ENCODE results near the gene RIPPLY1.

The RIPPLY1 gene

GRCh38 chrX:106899276-106899675, 3.9 kb downstream of the RIPPLY1 start (continued):
- TF ChIP-seq CSRNP3 (CRISPR knock-in tag; IDR thresholded peaks at IDR 0.05) (no peak), ARNTL (CRISPR knock-in tag; IDR thresholded peaks at IDR 0.05; ENCODE audit: borderline replicate concordance, low read depth) (no peak), GLIS3 (CRISPR knock-in tag; IDR thresholded peaks at IDR 0.05) (no peak), PATZ1 (CRISPR knock-in tag; IDR thresholded peaks at IDR 0.05; ENCODE audit: borderline replicate concordance) (no peak)

- TF ChIP-seq PATZ1 (CRISPR knock-in tag; IDR thresholded peaks at IDR 0.05; ENCODE audit: borderline replicate concordance) (no peak), RARB (CRISPR knock-in tag; IDR thresholded peaks at IDR 0.05) (no peak), BACH2 (CRISPR knock-in tag; IDR thresholded peaks at IDR 0.05; ENCODE audit: borderline replicate concordance) (no peak), ZC3H10 (CRISPR knock-in tag; IDR thresholded peaks at IDR 0.05) (no peak), ZNF565 (CRISPR knock-in tag; conservative IDR thresholded peaks at IDR 0.05; ENCODE audit: low read depth) (no peak), ZNF70 (CRISPR knock-in tag; IDR thresholded peaks at IDR 0.05) (no peak), CSRNP3 (CRISPR knock-in tag; IDR thresholded peaks at IDR 0.05) (no peak), GLIS3 (CRISPR knock-in tag; IDR thresholded peaks at IDR 0.05) (no peak), ZNF8 (CRISPR knock-in tag; IDR thresholded peaks at IDR 0.05) (no peak), TSHZ2 (CRISPR knock-in tag; IDR thresholded peaks at IDR 0.05) (no peak), ZFP3 (CRISPR knock-in tag; IDR thresholded peaks at IDR 0.05) (no peak), TCF4 (CRISPR knock-in tag; IDR thresholded peaks at IDR 0.05; ENCODE audit: borderline replicate concordance) (no peak)
- ATAC-seq: peak; percentile 54
Observed at GRCh38 chrX:106898462-106898861, 4.7 kb downstream of the RIPPLY1 start.

GRCh38 chrX:106897259-106897658, 5.9 kb downstream of the RIPPLY1 start:
- TF ChIP-seq POU6F1 (CRISPR knock-in tag; IDR thresholded peaks at IDR 0.05; ENCODE audit: borderline replicate concordance, low read depth) (no peak), RARB (CRISPR knock-in tag; IDR thresholded peaks at IDR 0.05) (no peak), ZFP30 (CRISPR knock-in tag; IDR thresholded peaks at IDR 0.05) (no peak), PATZ1 (CRISPR knock-in tag; IDR thresholded peaks at IDR 0.05; ENCODE audit: borderline replicate concordance) (no peak), ZNF70 (CRISPR knock-in tag; IDR thresholded peaks at IDR 0.05) (no peak), CREB5 (CRISPR knock-in tag; IDR thresholded peaks at IDR 0.05; ENCODE audit: low read depth) (no peak), CSDC2 (CRISPR knock-in tag; IDR thresholded peaks at IDR 0.05) (no peak), GLIS3 (CRISPR knock-in tag; IDR thresholded peaks at IDR 0.05) (no peak), BACH2 (CRISPR knock-in tag; IDR thresholded peaks at IDR 0.05; ENCODE audit: borderline replicate concordance) (no peak), ZFP3 (CRISPR knock-in tag; IDR thresholded peaks at IDR 0.05) (no peak)
- ATAC-seq: no peak
